ENCODE data around the gene EFNA2.

EFNA2 gene

DNA sequence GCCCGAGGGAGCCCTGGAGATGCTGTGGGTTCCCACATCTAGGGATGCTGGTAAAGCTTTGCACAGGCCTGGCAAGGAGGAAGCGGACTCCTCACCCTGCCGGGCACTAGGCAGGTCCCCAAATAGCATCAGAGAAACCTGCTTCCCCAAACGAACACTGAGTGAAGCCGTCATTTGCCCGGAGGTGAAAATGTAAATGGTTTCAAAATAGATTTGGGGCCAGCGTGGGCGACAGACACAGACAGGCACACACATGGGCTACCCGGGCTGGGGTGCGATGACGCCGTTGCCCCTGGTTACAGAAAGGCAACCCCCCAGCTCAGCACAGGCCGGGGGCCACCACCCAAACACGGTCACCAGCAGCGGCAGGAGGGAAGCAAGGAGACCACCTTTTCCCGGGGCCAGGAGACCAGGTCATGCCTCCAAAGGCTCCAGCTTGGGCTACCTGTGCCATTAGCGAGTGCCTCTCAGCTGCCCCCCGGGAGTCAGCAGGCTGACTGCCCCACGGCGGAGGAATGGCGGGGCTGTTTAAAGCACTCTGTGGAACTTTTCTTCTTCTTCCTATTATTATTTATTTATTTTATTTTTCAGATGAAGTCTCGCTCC is 50.5 kb downstream of the EFNA2 start:
- no peak overlapping the region for H3K4me3 ChIP-seq (ENCODE audit: control insufficient read depth, low read depth, low read length)
- no peak for TF ChIP-seq CTCF (IDR thresholded peaks at IDR 0.05; ENCODE audit: control insufficient read depth, insufficient read depth, low read depth, low read length, missing control alignments)
- DNase-seq (ENCODE audit: low read depth): no peak

DNA sequence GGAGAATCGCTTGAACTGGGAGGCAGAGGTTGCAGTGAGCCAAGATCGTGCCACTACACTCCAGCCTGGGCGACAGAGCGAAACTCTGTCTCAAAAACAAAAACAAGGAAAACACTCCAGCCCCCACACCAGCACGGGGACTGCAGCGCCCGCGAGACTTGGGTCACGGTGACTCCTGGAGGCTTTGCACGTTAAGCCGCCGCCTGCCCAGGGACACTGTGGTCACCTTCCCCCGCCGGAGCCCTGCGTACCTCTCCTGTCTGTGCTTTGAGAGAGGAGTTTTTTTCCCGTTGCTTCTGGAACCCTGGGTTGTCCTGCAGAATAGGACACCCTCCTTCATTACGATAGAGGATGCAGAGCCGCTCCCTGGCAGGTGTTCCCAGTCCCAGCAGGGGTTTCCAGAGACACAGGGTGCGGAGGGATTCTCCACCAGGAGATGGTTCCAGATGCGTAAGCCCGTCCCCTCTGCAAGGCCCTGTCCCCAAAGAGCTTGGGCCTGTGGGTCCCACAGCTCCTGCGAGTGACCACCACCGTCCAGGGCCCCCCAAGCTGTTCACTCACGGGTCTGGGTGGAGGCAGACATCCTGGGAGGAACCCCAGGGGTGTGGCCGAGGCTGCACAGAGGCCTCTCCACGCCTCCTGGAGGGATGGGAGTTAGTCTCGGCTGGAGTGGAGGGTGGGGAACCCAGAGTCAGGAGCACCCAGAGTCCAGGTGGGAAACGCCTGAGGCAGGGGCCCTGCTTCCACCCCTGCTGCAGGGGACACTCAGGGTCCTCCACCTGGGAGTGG is 55.2 kb downstream of the EFNA2 start:
- no peak overlapping the region for H3K4me3 ChIP-seq (ENCODE audit: control insufficient read depth, low read depth, low read length)
- DNase-seq (ENCODE audit: low read depth): no peak
- no peak for TF ChIP-seq CTCF (IDR thresholded peaks at IDR 0.05; ENCODE audit: control insufficient read depth, insufficient read depth, low read depth, low read length, missing control alignments)

GRCh38 chr19:1343041-1343440 is 57.4 kb downstream of the EFNA2 start:
- TF ChIP-seq CTCF (IDR thresholded peaks at IDR 0.05; ENCODE audit: control insufficient read depth, insufficient read depth, low read depth, low read length, missing control alignments): no peak
- no peak for DNase-seq (ENCODE audit: low read depth)
- no peak overlapping the region for H3K4me3 ChIP-seq (ENCODE audit: control insufficient read depth, low read depth, low read length)

DNA sequence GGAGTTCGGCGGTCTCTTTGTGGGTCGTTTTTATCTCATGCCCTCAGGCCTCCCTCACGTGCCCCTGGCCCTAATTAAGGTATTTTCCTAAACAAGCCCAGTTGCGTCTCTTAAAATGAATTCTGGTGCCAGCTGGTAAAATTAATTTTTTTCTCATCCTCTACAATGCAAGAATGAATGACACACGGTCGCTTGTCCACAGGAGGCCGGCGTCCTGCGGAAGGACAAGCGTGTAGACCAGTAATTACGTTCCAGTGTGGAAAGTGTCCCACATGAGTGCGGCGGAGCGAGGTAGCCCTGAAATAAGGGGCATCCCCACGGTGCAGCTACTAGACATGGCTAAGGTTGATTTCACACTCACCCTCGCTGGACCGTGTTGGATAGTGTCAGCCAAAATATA is 63.5 kb downstream of the EFNA2 start:
- TF ChIP-seq CTCF (IDR thresholded peaks at IDR 0.05; ENCODE audit: control insufficient read depth, insufficient read depth, low read depth, low read length, missing control alignments): no peak
- no peak for DNase-seq (ENCODE audit: low read depth)
- H3K4me3 ChIP-seq (ENCODE audit: control insufficient read depth, low read depth, low read length): no peak overlapping the region

GRCh38 chr19:1350867-1351266 is 65.2 kb downstream of the EFNA2 start:
- DNase-seq (ENCODE audit: low read depth): no peak
- no peak for TF ChIP-seq CTCF (IDR thresholded peaks at IDR 0.05; ENCODE audit: control insufficient read depth, insufficient read depth, low read depth, low read length, missing control alignments)
- no peak overlapping the region for H3K4me3 ChIP-seq (ENCODE audit: control insufficient read depth, low read depth, low read length)

Data from AG09309 (cell line).